Stimulated activated CD4-positive, alpha-beta T cell treated with anti-CD3 and anti-CD28 coated beads, TNF-alpha, amount 100 ng/mL, for 48 hours (primary cell): ENCODE results near the gene TRPC5OS.

ENCODE experiments used
- DNase-seq, 3 donors: peaks; one replicate each; pipeline ENCODE4 v3.0.0-alpha.2; 2020; ENCODE audit warnings: low read depth in 3 of 3

Gene TRPC5OS

DNA sequence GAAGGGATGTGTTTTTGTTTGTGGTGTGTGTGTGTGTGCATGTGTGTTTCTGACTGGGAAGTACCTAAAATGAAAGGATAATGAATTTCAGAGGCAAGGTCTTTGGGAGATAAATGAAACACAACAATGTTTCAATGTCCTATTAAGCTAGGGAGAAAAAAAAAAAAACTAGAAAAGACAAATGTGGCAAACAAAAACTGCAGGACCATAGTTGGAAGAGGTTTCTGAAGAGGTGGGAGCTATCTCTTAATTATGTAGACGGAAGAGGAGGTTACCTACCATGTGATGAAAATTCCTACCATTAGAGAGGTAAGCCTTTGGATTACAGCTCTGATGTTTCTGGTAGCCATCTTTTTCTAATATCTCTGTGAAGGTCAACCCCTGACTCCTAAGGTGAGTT is at the start of gene TRPC5OS:
Gene TRPC5OS, plus strand, starts transcription at position 301 of the 400 bp plus-strand sequence. CDS start 25,669 bp downstream, outside the sequence.
- no peak for DNase-seq

DNA sequence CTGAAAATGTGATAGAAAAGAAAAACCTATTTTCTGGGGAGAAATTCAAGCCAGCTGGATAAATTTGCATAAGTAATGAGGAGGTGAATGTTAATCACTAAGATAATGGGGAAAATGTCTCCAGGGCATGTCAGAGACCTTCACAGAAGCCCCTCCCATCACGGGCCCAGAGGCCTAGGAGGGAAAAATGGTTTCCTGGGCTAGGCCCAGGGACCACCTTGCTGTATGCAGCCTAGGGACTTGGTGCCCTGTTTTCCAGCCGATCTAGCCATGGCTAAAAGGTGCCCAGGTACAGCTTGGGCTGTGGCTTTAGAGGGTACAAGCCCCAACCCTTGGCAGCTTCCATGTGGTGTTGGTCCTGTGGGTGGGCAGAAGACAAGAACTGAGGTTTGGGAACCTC is 46.6 kb upstream of the TRPC5OS start:
- no peak for DNase-seq

DNA sequence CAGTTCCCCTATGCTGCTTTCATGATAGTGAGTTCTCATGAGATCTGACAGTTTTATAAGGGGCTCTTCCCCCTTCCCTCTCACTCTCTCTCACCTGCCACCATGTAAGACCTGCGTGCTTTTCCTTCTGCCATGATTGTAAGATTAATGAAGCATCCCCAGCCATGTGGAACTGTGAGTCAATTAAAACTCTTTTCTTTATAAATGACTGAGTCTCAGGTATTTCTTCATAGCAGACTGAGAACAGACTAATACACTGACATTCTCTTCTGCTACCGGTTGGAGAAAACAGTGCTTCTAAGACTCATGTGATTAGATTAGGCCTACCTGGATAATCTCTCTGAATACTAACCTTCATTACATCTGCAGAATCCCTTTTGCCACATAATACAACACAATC is 45.4 kb upstream of the TRPC5OS start:
- no peak for DNase-seq

DNA sequence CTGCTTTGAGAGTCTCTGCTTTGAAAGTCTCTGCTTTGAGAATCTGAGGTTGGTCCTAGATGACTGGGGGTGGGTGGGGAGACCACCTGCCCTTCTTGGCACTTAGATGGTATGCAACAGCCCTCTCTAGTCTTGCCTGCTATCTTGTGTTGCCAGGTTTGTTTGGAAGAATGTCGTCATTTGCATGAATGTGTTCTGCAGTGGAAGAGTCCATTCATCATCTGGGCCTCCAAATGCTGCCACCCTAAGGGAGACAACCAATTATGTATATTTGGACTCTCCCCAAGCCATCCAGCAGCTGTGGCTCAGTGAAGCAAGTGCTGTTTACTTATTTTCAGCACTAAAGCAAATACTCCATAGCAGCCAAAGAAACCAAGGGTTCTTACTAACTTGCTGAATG is 44.6 kb upstream of the TRPC5OS start:
- no peak for DNase-seq

DNA sequence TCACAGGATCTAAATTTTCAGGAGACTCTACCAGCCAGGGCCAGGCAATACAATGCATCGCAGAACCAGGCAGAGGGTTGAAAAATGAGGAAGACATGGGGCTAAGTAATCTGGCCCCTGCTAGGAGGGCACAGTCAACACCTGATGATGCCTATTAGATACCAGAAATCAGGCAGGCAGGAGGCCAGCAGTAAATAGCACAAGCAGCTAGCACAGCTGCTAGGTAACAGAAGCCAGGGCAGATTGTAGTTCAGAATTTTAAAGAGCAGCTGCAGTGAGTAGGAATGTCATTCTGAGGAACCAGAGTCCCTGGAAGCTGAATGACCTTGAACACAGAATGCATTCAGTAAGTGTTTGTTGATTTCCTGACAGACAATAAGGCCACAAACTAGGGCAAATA is 38.8 kb upstream of the TRPC5OS start:
- DNase-seq: no peak

DNA sequence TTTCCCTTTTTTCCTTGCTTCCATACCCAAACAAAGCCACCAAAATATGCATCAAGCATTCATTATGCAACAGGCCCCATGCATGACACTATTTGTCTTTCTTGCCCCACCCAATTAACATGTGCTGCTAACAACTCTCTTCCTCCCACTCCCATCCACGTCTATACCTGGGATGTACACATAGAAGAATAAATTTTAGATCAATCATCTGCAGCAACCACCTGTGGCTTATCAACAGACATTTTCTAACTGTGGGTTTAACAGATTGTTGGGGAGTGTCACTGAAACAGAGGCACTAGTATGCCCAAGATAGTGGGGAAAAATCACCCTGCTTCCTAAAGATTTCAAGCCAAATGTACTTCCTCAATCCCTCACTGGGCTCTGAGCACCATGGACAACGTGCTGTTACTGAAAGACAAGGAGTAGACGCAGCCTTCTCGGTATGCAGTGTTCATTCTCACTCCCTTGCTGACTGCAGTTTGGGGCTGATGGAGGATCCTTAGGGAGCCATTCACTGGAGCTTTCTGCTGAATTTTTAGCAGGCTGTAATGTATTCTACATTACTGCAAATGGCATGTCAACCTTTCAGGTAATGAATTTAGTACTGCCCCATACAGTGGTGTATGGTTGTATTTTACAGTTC is 28.4 kb upstream of the TRPC5OS start:
- DNase-seq: no peak

DNA sequence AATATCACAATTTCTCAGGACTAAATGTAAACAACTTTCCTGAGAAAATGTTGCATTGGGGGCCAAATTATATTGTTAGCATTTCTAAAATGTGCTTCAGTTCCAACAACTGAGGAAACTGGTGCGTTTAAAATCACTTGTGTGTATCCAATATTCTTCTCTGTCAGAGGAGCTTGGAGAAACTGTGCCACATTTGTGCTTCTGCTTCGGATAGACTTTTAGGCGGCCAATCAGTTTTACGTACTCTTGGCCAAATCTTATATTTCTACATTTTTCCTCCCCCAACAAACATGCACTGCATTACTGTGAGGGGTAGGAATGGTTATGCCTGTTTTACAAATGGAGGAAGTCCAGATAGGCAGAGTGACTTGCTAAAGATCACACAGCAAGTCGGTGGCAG is 27.4 kb upstream of the TRPC5OS start:
- no peak for DNase-seq

DNA sequence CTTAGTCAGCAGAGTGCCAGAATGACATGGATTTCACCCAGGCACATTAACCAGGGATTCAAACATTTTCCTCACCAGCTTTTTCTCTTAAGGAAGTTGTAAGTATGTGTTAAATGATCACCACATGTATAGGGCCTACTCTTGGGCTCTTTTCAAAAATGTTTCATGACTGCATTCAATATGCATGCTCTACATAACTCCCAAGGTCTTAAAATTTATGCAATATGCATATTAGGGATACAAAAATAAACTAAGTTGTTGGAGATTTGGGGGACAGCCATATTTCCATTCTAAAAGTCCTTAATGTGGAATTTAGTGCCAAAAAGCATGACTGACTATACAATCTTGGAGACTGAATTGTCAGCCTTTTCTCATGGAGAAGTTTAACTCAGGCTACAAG is 25.0 kb upstream of the TRPC5OS start:
- no peak for DNase-seq

DNA sequence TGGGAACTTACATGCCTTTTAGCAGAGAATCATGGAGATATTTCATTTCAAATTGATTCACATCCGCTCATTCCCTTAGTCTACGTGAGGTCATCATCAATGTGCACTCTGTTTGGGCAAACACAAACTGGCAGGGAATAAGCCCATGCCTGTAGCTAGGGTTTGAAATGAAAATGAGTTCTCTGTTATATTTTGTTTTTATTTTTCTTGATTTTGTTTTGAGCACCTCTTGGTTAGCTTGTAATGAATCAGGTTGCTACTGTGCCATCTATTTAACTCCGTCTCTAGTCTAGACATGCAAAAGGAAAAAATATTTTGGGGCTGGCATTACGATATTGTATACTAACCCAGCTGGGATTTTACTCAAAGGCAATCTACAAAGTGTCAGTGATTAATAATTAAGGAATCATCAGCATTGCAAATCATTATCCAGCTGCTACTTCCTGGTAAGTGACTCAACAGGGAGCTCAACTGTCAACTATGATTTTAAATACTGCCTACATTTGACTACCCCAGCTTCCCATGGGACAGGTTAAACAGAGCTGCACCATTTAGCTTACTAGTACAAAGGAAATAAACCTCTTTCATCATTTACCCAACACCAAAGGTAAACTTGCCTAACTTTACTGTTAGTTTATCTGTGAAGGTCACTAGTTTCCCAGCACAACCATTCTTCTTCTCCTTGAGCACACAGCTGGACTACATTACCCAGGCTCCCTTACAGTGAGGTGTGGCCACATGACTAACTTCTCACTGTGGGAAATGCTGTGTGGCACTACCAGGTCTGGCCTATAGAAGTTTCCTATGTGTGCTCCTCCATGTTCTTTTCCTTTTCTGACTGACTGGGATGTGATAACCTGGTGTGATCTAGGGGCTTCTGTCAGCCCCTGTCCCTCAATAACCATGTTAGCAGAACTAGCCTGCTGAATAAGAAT is 21.2 kb upstream of the TRPC5OS start:
- DNase-seq: no peak

DNA sequence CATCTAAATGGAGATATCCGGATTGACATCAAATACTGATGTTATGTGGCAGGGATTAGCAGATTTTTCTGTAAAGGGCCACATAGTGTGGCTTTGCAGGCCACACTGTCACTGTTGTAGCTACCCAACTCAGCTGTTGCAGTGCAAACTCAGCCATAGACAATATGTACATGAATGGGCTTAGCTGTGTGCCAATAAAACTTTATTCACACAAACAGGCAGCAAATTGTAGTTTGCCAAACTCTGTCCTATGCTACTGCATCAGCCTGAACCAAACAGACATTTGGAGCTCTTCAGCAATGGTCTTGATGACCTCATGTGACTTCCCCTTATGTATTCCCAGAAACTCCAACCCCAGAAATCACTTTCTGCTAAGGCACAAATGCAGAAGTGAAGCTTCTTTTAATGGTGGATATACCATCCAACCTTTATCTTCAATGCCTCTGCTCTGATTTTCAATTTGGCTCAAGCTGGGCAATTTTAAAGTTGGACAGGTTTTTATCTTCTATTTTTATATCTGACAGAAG is 18.4 kb upstream of the TRPC5OS start:
- DNase-seq: no peak

DNA sequence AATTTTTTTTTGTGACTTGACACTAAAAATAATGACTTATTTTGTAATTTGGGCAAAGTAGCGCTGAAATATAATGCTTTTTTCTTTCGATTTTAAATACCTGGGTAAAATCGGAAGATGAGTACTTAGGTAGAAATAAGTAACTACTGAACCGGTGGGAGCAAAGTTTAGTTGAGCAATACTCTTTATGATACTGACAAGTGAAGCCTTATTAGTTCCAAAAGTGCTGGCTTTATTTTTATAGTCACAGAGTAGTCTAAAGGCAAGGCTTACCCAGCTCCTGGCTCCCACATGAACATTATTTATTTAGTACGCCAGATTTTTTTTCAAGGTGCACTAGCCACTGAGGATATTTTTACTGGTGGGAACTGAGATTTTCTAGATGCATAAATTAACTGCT is 14.4 kb upstream of the TRPC5OS start:
- no peak for DNase-seq

DNA sequence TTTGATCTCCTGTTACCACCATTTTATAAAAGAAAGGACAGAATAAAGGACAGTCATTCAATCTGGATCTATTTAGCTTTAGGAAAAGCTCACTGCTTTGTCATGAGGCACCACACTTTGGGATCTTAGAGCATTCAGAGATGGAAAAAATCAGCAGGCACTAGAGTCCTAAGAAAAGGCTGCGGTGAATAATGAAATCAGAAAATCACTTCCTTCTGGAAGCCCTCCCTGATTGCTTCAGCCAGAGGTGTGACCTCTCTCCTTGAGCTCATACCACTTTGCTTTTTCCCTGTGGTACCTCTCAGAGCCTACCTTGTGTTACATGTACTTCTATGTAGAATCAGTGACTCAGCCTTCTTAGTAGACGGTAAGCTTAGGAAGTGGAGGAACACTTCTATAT is 8.7 kb upstream of the TRPC5OS start:
- no peak for DNase-seq

DNA sequence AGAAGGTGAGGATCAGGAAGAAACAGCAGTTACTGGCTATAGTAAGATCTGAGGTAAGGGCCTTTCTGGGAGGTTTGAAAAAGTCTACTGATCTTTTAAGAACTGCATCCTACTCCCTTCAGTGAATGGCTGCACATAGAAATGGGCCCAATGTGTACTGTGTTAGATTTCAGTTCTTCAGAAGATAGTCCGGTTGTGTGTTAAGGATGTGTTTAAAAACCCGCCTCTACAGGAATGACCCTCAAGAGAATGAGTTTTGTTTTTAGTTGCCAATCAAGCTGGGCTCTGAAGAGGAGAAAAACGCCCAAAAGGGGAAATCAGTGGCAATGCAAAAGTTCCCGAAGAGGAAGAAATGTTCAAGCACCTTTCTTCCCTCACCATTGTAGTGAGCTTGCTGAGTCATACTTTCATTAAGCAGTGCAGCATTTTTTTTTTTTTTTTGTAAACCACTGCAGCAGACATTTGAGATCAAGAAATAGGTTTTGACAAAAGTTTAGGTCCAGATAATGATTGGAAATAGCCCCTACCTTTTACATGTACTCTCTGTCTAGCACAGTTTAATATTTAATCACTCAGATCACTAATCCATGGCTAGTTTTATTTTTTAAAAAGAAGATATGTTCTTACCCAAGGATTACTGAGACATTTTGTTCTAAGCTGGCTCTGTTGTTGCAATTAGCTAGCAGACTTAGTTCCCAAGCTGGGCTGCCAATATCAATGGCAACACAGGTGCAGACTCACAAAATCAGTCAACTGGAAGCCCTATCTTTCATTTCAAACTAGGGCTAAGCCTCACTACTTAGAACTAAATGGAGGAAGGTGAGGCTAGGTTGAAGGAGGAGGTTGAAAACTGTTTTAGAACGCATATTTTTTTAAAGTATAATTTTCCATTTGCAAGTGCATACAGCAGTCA is 7.0 kb upstream of the TRPC5OS start:
- DNase-seq: no peak

DNA sequence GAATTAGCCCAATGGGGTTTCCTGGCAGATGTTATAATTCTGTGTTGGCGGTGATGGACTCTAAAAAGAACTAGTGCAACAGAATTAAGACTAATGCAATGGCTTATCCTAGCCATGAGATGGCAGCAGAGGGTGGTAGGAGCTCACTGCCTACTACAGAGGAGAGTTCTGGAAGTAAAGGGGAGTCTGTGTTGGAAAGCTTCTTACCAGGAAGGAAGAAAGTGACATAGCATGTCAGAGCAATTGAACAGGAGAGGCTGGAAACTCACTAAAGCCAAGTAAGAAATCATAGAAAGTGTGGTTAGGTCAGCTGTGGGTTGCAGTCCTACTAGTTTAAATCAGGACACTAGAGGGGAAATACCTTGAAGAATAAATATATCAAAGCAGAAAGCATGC is 6.3 kb upstream of the TRPC5OS start:
- peak in 1 of 3 donors; percentile 4 for DNase-seq

DNA sequence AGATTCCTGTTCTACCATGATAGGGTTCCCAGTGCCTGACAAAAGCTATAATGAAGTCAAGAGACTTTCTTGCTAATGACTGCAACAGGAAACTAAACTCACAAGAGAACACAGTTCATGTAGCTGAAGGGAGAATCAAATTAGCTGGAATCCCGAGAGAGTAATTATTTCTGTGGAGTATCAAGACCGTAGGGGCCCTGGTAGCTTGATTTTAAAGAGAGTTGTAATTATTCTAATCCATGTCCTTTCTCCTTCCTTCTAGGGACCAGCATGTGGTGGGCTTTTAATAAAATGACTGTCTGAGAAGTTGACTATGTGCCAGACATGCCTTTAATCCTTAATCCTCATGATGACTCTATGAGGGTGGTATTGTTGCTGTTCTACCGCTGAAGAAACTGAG is 1.7 kb upstream of the TRPC5OS start:
- no peak for DNase-seq

DNA sequence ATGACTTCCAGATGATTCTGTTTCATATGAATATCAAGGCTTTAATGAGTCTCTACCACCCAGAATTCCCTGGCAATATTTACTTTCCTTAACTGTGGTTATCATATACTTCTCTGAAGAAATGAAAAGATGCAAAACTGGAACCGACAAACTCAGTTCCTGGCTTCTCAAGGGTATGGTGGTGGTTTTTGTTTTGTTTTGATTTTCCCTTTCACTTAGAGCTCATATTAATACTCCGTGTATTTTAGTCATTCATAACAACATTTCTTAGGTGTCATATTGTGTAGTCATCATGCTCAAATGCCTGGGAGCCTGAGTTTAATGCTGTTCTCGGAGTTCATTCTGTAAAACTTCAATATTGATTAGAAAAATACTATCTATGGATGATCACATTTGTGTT is 665 bp downstream of the TRPC5OS start:
- DNase-seq: no peak

DNA sequence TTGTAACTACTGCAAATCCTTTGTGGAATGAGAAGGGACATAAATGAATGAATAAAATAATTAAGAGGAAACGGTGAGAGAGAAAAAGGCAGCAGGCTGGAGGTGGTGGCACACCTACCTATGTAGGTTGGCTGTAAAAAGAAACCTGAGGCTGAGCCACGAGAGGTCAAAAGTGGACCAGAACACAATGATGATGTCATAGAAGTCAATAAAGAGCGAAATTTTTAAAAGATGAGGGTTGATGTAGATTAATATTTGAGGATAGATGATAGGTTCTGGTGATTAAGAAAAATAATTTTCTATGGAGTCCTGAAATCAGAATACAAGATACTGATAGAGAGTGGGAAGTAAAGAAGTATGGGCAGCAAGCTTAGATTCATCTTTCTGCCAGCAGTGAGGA is 1.7 kb downstream of the TRPC5OS start:
- no peak for DNase-seq

DNA sequence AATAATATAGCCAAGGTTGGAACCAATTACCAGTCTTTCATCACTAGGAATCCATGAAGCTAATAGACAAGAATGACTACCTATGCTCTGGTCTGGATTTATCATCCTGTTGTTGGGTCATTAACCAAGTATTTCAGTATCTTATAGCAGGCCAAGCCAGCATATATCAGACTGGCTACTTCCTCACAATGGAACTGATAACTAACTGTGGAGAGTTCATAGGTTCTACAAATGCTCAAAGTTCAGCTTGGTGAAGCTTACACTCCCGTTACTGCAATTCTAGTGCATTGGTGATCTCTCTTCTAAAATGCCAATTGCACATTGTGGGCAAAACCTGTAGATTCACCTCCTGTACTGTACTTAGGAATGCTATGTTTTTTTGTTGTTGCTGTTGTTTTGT is 4.8 kb downstream of the TRPC5OS start:
- no peak for DNase-seq

DNA sequence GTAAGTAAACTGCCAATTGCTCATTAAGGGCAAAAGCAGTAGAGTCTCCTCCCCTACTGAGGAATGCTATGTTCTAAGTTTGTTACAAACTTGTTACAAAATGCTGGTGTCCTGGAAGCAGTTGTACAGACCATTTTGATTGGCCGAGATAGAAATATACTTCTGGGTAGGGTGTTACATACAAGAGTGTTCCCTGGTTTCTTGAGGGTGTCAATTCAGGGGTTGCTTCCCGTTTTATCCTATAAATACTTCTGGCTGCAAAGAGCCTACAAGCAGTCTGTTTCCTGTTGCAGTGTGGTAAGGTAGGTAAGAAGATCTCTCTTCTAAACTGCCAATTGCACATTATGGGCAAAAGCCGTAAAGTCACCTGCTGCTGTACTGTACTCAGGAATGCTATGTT is 5.7 kb downstream of the TRPC5OS start:
- no peak for DNase-seq

DNA sequence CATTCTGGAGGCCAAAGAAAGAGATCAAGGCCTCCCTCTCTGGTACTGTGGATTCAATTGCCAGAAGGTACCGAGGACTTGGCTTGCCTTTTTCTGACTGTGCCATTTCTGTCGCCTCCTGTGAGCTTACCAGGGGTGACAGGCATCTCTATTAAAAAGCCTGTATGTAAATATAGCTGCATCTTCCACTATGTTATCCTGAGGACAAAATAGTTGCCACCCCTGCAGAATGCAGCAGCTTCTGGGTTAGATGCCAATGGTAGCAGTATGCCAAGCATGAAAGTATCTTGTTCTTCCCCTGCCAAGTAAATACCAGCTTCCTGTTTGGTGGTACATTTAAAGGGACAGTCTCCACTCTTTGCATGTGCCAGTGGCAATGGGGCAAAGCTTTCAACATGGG is 10.7 kb downstream of the TRPC5OS start:
- no peak for DNase-seq

DNA sequence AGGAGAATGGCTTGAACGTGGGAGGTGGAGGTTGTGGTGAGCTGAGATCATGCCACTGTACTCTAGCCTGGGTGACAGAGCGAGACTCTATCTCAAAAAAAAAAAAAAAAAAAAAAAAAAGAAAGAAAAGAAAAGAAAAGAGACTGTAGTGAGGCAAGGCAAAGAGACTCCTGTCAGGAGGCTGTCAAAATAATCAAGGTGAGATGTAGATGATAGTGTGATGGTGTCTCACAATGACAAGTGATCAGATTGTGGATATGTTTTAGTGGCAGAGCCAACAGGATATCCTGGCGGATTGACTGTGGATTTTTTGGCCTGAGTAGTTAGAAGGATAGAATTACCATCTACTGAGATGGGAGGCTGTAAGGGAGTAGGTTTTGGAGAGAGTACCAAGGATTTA is 12.6 kb downstream of the TRPC5OS start:
- no peak for DNase-seq

DNA sequence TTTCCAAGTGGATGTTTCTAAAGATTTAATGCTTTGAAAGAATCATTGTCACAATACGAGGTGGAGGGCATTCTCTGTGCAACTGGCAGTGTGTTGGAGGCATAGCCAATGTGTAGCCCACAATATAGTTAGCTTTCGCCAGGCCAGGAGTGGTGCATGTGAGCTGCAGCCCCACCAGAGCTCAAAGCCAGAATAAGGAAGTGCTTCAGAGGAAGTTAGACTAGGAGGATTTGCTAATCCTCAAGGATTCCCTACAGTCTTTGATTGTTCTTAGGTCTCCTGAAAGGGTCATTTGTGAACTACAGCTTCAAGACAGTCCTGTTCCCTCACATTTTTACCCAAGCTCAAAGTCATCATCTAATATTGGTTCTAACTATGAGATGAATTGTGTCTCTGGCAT is 16.4 kb downstream of the TRPC5OS start:
- no peak for DNase-seq
